AG04450 (cell line): Measurements from ENCODE around the gene DYNC1I1. TPM values are rescaled to one million over a fixed set of nuclear protein-coding genes. Genes with fewer than 3 reads are reported as not detected.

Source experiments
- CTCF ChIA-PET: fragments of 300-600, 350-600 bp; formaldehyde crosslinking; extraction: SDS; loops from one replicate; lab custom pipeline; 2022; ENCODE audit warnings: antibody characterized with exemption, inconsistent platforms; lab: Charles Lee
- POLR2A ChIA-PET: fragments of 350-600 bp; formaldehyde crosslinking; extraction: SDS; loops from one replicate; lab custom pipeline; 2021; ENCODE audit warnings: antibody characterized with exemption, inconsistent platforms; lab: Yijun Ruan, JAX
- DNase-seq: peaks from one replicate; pipeline ENCODE4 v3.0.0-alpha.2; 2011; ENCODE audit warnings: low read depth, low spot score
- H3K27ac ChIP-seq: one replicate; pipeline ENCODE4 v1.5.1; 2012; ENCODE audit warnings: low read depth, low read length, control low read depth
- H3K27me3 ChIP-seq: one replicate; pipeline ENCODE4 v1.6.0; 2012; ENCODE audit warnings: low read length; ENCODE audit not compliant: control insufficient read depth, insufficient read depth
- H3K4me3 ChIP-seq: 2 replicates; pipeline ENCODE4 v1.5.1; 2011; ENCODE audit warnings: mild to moderate bottlenecking, low read depth, low read length, control low read depth
- H3K9me3 ChIP-seq: 2 replicates; pipeline ENCODE4 v1.5.1; 2012; ENCODE audit warnings: low read length; ENCODE audit not compliant: control insufficient read depth, insufficient read depth
- polyA plus RNA-seq: library from polyadenylated mRNA; depleted of rRNA; stranded (reverse); fragments of >200 nt; gene quantifications from 2 replicates; pipeline ENCODE4 v1.2.3, GENCODE V29; 2011
- TF ChIP-seq, protein P1 (sequence below): IDR thresholded peaks from 2 replicates; pipeline ENCODE4 v1.5.1; 2011; ENCODE audit warnings: low read depth, low read length, control low read depth, inconsistent platforms

DYNC1I1 gene
- polyA plus RNA-seq, 1 experiment, result 0.06 TPM

DNA sequence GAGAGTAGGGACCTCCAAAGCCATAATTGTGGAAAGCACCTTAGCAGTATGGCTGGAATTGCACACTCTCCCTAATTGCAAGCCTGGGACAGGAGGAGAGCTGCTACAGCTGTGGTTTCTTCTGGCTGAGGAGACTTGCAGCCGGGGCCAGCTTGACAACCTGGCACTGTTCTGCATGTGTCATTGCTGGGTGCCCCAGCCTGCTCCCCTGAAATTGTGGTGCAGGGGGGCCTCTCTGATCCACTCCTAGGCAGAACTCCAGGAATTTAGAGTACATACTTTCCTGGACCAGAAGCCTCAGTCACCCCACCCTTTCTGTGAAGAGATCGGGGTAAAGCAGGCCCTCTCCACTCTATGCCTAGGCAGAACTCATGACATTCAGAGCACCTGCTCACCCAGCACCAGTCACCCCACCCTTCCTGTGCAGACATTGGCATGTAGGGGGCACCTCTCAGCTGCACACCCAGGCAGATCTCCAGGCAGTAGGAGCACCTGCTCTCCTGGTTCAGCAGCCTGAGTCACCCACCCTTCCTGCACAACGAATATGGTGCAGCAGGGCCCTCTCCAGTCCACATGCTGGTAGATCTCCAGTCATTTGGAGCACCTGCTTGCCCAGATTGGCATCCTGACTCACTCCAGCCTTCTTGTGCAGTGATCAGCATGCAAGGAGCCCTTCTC, 34.4 kb upstream of the DYNC1I1 start:
- TF ChIP-seq, protein P1, sequence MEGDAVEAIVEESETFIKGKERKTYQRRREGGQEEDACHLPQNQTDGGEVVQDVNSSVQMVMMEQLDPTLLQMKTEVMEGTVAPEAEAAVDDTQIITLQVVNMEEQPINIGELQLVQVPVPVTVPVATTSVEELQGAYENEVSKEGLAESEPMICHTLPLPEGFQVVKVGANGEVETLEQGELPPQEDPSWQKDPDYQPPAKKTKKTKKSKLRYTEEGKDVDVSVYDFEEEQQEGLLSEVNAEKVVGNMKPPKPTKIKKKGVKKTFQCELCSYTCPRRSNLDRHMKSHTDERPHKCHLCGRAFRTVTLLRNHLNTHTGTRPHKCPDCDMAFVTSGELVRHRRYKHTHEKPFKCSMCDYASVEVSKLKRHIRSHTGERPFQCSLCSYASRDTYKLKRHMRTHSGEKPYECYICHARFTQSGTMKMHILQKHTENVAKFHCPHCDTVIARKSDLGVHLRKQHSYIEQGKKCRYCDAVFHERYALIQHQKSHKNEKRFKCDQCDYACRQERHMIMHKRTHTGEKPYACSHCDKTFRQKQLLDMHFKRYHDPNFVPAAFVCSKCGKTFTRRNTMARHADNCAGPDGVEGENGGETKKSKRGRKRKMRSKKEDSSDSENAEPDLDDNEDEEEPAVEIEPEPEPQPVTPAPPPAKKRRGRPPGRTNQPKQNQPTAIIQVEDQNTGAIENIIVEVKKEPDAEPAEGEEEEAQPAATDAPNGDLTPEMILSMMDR, result no peak
- H3K4me3 ChIP-seq, result no peak overlapping the region
- ChIA-PET POLR2A (no interaction called here), CTCF (no interaction called here)
- no peak overlapping the region for H3K27ac ChIP-seq
- DNase-seq, result no peak
- no peaks in the 10 kb centered on the region for H3K9me3 ChIP-seq
- no peaks in the 10 kb centered on the region for H3K27me3 ChIP-seq

- ChIA-PET CTCF (no interaction called here), POLR2A (no interaction called here)
- TF ChIP-seq, protein P1, result no peak
Observed at GRCh38 chr7:95749044-95749443, 23.3 kb upstream of the DYNC1I1 start.

DNA sequence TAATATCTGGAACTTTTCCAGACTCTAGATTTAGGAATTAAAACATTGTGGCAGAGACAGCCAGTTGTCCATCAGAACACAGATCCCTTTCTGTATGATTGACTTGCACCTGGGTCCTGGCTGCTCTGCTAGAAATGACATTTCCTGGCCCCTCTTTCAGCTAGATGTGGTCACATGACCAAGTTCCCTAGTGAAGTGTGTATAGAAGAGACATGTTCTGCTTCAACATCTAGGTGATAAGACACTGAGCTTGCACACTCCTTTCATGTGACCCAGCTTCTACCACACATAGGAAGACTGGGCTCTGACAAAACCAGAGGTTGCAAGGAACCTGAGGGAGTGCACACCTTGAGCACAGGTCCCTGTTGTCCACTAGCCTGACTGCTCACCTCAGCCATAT, 22.8 kb upstream of the DYNC1I1 start:
- Histone ChIP-seq H3K4me3 (no peak overlapping the region), H3K9me3 (no peaks in the 10 kb centered on the region), H3K27ac (no peak overlapping the region), H3K27me3 (no peaks in the 10 kb centered on the region)
- TF ChIP-seq, protein P1, result no peak
- DNase-seq, result no peak
- CTCF ChIA-PET, result no interaction called here
- POLR2A ChIA-PET, result no interaction called here

More at GRCh38 chr7:95749044-95749443, 23.3 kb upstream of the DYNC1I1 start:
- Histone ChIP-seq H3K27me3 (no peaks in the 10 kb centered on the region), H3K9me3 (no peaks in the 10 kb centered on the region), H3K27ac (no peak overlapping the region), H3K4me3 (no peak overlapping the region)
- no peak for DNase-seq

DNA sequence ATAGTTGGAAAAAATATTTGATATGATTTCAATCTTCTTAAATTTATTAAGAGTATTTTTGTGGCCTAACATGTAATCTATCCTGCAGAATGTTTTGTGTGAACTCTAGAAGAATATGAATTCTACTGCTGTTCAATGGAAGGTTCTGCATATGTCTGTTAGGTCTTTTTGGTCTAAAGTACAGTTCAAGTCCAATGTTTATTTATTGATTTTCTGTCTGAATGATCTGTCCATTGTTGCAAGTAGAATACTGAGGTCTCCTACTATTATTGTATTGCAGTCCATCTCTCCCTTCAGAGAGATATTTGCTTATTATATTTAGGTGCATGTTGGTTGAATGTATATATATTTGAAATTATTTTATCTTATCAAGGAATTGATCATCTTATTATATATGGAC, 18.9 kb upstream of the DYNC1I1 start:
- TF ChIP-seq, protein P1, result no peak
- POLR2A ChIA-PET, result no interaction called here
- Histone ChIP-seq H3K27me3 (no peaks in the 10 kb centered on the region), H3K27ac (no peak overlapping the region), H3K9me3 (no peaks in the 10 kb centered on the region), H3K4me3 (no peak overlapping the region)
- CTCF ChIA-PET, result no interaction called here
- no peak for DNase-seq

- ChIA-PET POLR2A (no interaction called here), CTCF (no interaction called here)
- DNase-seq, result no peak
- Histone ChIP-seq H3K9me3 (no peaks in the 10 kb centered on the region), H3K27me3 (no peaks in the 10 kb centered on the region), H3K27ac (no peak overlapping the region), H3K4me3 (no peak overlapping the region)
- TF ChIP-seq, protein P1, result no peak
Observed at GRCh38 chr7:95755277-95755934, 16.9 kb upstream of the DYNC1I1 start.
